HCT116 (cell line): ENCODE measurements around the gene NKIRAS2.

Experiments
- EZH2 ChIP-seq: fragments of 200-600 bp; sonication (generic); IDR thresholded peaks from 2 replicates; pipeline ENCODE4 v1.6.1; 2017; ENCODE audit warnings: antibody characterized with exemption, mixed run types
- SP1 ChIP-seq: IDR thresholded peaks from 2 replicates; pipeline ENCODE4 v1.6.1; 2012; ENCODE audit warnings: low read depth

- TF ChIP-seq SP1 (no peak), EZH2 (no peak)
These were observed 7.7 kb downstream of the NKIRAS2 start for GRCh38 chr17:42027590-42027889.
